Uterus (tissue), 4 donors: ENCODE measurements around the gene ATP9B. TPM values are rescaled to one million over a fixed set of nuclear protein-coding genes. Genes with fewer than 3 reads are reported as not detected.

Experiments used
- DNase-seq, 2 donors: peaks; one replicate each; pipeline ENCODE4 v3.0.0-alpha.2; 2019 to 2020
- H3K27ac ChIP-seq, 2 donors: fragments of 200-600 bp; sonication (generic); 1 replicate in 1 of 2; 2 replicates in 1 of 2; pipeline ENCODE4 v1.5.1; 2016 to 2018
- H3K27me3 ChIP-seq, 2 donors: fragments of 200-600 bp; sonication (generic); one replicate each; pipeline ENCODE4 v1.5.1; 2018 to 2019; ENCODE audit warnings: control low read depth in 1 of 2
- H3K36me3 ChIP-seq, 2 donors: fragments of 200-600 bp; sonication (generic); one replicate each; pipeline ENCODE4 v1.5.1; 2019; ENCODE audit warnings: control low read depth in 1 of 2
- H3K4me1 ChIP-seq, 2 donors: fragments of 200-600 bp; sonication (generic); one replicate each; pipeline ENCODE4 v1.5.1; 2018 to 2019; ENCODE audit warnings: control low read depth in 1 of 2
- H3K4me3 ChIP-seq, 2 donors: fragments of 200-600 bp; sonication (generic); 1 replicate in 1 of 2; 2 replicates in 1 of 2; pipeline ENCODE4 v1.5.1; 2018 to 2019; ENCODE audit warnings: mild to moderate bottlenecking in 1 of 2
- H3K9me3 ChIP-seq, 2 donors: fragments of 200-600 bp; sonication (generic); one replicate each; pipeline ENCODE4 v1.5.1; 2019; ENCODE audit warnings: control low read depth in 1 of 2
- CTCF ChIP-seq, 4 experiments: fragments of 200-600 bp in 2 of 4; fragments of 450-650 bp in 2 of 4; sonication (generic) in 2 of 4; IDR thresholded peaks; one replicate each; pipeline ENCODE4 v1.5.1; 2016 to 2019; ENCODE audit warnings: antibody characterized with exemption in 4 of 4, mild to moderate bottlenecking in 2 of 4, moderate library complexity in 1 of 4
- POLR2A ChIP-seq, 2 donors: fragments of 450-650 bp; IDR thresholded peaks; one replicate each; pipeline ENCODE4 v1.6.1; 2016; ENCODE audit warnings: antibody characterized with exemption in 2 of 2, mild to moderate bottlenecking in 1 of 2, moderate library complexity in 1 of 2
- intact Hi-C: fragments of 100-400 bp; cut with DNase I; formaldehyde crosslinking; loops from one replicate; pipeline ENCODE4 v1.15.1; 2023; ENCODE audit warnings: low total_unique reads
- total RNA-seq, 4 donors: library from RNA; depleted of rRNA in 3 of 4; stranded (reverse); fragments of >200 nt in 3 of 4; gene quantifications; one replicate each; pipeline versions ENCODE4 v1.1.0 to v1.2.4, GENCODE V29; 2014 to 2023
- donor health status: DM: yes; HTN: yes; CAD: no.

The ATP9B gene
- total RNA-seq, 4 donors from 2014 or later: 18.2 to 111 (median 70.3) TPM

DNA sequence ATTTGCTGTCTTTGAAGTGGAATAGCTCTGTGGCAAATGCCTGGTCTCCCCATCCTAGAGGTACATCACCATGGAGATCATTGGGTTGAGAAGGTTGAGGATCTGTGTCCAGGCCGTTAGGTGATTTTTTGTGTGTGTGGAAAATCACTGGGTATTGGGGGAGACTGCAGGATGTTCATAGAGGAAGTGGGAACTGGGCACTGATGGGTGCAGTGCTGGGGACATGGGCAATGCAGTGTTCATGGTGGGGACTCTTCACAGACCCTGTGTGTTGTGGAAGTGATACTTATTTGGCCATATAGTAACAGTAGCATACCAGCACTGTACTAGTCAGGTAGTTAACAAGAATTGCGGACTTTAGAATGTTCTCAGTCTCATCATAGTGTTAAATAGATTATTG is 34.9 kb downstream of the ATP9B start:
- H3K36me3 ChIP-seq: no peaks in the 10 kb centered on the region
- TF ChIP-seq POLR2A (IDR thresholded peaks at IDR 0.05): no peak
- no peak for DNase-seq
- no peaks in the 10 kb centered on the region for H3K27me3 ChIP-seq
- no peak overlapping the region for H3K4me3 ChIP-seq
- H3K27ac ChIP-seq: no peak overlapping the region
- no peaks in the 10 kb centered on the region for H3K4me1 ChIP-seq
- intact Hi-C loops: no loop called here
- no peaks in the 10 kb centered on the region for H3K9me3 ChIP-seq

- Histone ChIP-seq H3K9me3 (no peaks in the 10 kb centered on the region), H3K4me1 (no peaks in the 10 kb centered on the region), H3K27ac (no peak overlapping the region), H3K27me3 (no peaks in the 10 kb centered on the region), H3K36me3 (no peaks in the 10 kb centered on the region), H3K4me3 (no peak overlapping the region)
- no peak for DNase-seq
- intact Hi-C loops: no loop called here
- TF ChIP-seq CTCF (IDR thresholded peaks at IDR 0.05): no peak
- TF ChIP-seq POLR2A (IDR thresholded peaks at IDR 0.05): no peak
Observed at GRCh38 chr18:79105455-79105854, 36.3 kb downstream of the ATP9B start.

GRCh38 chr18:79106084-79106483 is 36.9 kb downstream of the ATP9B start:
- TF ChIP-seq POLR2A (IDR thresholded peaks at IDR 0.05) (no peak), CTCF (IDR thresholded peaks at IDR 0.05) (no peak)
- Histone ChIP-seq H3K9me3 (no peaks in the 10 kb centered on the region), H3K27me3 (no peaks in the 10 kb centered on the region), H3K4me3 (no peak overlapping the region), H3K4me1 (no peaks in the 10 kb centered on the region), H3K27ac (no peak overlapping the region), H3K36me3 (no peaks in the 10 kb centered on the region)
- DNase-seq: no peak
- intact Hi-C loops: no loop called here

GRCh38 chr18:79107886-79108285 is 38.7 kb downstream of the ATP9B start:
- intact Hi-C loops: no loop called here
- TF ChIP-seq POLR2A (IDR thresholded peaks at IDR 0.05) (no peak), CTCF (IDR thresholded peaks at IDR 0.05) (no peak)
- no peaks in the 10 kb centered on the region for H3K9me3 ChIP-seq
- no peak for DNase-seq
- H3K27me3 ChIP-seq: no peaks in the 10 kb centered on the region
- no peak overlapping the region for H3K4me3 ChIP-seq
- H3K27ac ChIP-seq: no peak overlapping the region
- H3K4me1 ChIP-seq: no peaks in the 10 kb centered on the region
- no peaks in the 10 kb centered on the region for H3K36me3 ChIP-seq

DNA sequence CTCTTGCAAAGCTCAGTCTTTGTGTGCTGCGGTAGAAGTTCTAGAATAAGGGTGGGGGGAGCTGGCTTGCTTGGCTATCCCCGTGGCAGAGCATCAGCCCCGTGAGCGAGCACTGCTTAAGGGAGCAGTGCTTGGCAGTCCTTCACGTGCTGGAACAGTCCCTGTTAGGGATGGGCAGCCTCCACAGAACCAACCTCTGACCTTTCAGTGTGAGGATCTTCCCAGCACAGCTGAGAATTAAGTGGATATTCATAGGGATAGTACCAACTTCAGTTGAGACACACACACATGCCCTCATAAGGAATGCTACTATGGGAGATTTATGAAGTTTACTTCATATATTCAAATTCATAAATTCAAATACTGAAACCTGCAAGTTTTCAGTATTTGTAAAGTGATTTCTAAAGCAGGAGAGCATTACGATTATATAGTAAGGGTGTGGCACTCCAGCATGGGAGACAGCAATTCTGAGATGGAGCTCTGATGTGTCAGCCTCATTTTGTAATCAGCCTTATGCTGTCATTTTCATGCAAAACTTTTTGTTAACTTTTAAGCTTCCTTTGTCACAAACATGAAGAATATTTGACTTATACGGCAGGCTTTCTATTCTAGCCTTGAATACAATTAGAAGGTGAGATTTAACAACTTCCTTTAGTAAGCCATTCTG is 39.5 kb downstream of the ATP9B start:
- intact Hi-C loops: no loop called here
- no peaks in the 10 kb centered on the region for H3K36me3 ChIP-seq
- H3K4me3 ChIP-seq: no peak overlapping the region
- H3K4me1 ChIP-seq: no peaks in the 10 kb centered on the region
- H3K27ac ChIP-seq: no peak overlapping the region
- TF ChIP-seq POLR2A (IDR thresholded peaks at IDR 0.05): no peak
- no peak for TF ChIP-seq CTCF (IDR thresholded peaks at IDR 0.05)
- no peaks in the 10 kb centered on the region for H3K9me3 ChIP-seq
- no peaks in the 10 kb centered on the region for H3K27me3 ChIP-seq
- no peak for DNase-seq

- intact Hi-C loops: no loop called here
- Histone ChIP-seq H3K36me3 (no peaks in the 10 kb centered on the region), H3K4me1 (no peaks in the 10 kb centered on the region), H3K4me3 (no peak overlapping the region), H3K27ac (no peak overlapping the region), H3K9me3 (no peaks in the 10 kb centered on the region), H3K27me3 (no peaks in the 10 kb centered on the region)
- TF ChIP-seq POLR2A (IDR thresholded peaks at IDR 0.05) (no peak), CTCF (IDR thresholded peaks at IDR 0.05) (no peak)
- no peak for DNase-seq
Observed at GRCh38 chr18:79111483-79111882, 42.3 kb downstream of the ATP9B start.
